SJCRH30 (cell line): Measurements from ENCODE around the gene TLE6. TPM values are rescaled to one million over a fixed set of nuclear protein-coding genes. Genes with fewer than 3 reads are reported as not detected.
A peak's percentile ranks its signal among the peaks of the same experiment; 100 is the strongest.

Experiments
- DNase-seq, 2 experiments: peaks; one replicate each; pipeline ENCODE4 v3.0.0-alpha.2; 2015 to 2020
- H3K27ac ChIP-seq: fragments of 250-450 bp; sonication (Bioruptor Pico); 2 replicates; pipeline ENCODE4 v1.5.1; 2020; ENCODE audit warnings: mild to moderate bottlenecking, moderate library complexity
- H3K27me3 ChIP-seq: fragments of 250-450 bp; sonication (Bioruptor Pico); 2 replicates; pipeline ENCODE4 v1.5.1; 2020; ENCODE audit warnings: mild to moderate bottlenecking, moderate library complexity
- H3K36me3 ChIP-seq: fragments of 250-450 bp; sonication (Bioruptor Pico); 2 replicates; pipeline ENCODE4 v1.5.1; 2020; ENCODE audit warnings: mild to moderate bottlenecking, moderate library complexity
- H3K4me1 ChIP-seq: fragments of 250-450 bp; sonication (Bioruptor Pico); 2 replicates; pipeline ENCODE4 v1.5.1; 2020; ENCODE audit warnings: mild to moderate bottlenecking, moderate library complexity
- H3K4me3 ChIP-seq: fragments of 250-450 bp; sonication (Bioruptor Pico); 2 replicates; pipeline ENCODE4 v1.5.1; 2020; ENCODE audit warnings: mild to moderate bottlenecking, moderate library complexity
- H3K9me3 ChIP-seq: fragments of 250-450 bp; sonication (Bioruptor Pico); replicated peaks from 2 replicates; pipeline ENCODE4 v1.5.1; 2020; ENCODE audit warnings: mild to moderate bottlenecking, moderate library complexity
- total RNA-seq: library from RNA; depleted of rRNA; stranded (reverse); fragments of >200 nt; shearing (Covaris generic); gene quantifications from 2 replicates; pipeline ENCODE4 v1.2.3, GENCODE V29; 2014

The TLE6 gene
- total RNA-seq, 1 experiment from 2014 or later, result 2.6 TPM

GRCh38 chr19:3024870-3025548 lies 47.6 kb downstream of the TLE6 start:
- no peak for DNase-seq
- Histone ChIP-seq H3K4me3 (no peak overlapping the region), H3K27ac (no peak overlapping the region), H3K4me1 (no peaks in the 10 kb centered on the region), H3K9me3 (no peaks in the 10 kb centered on the region), H3K27me3 (peaks cover 9% of the 10 kb centered on the region), H3K36me3 (no peaks in the 10 kb centered on the region)

GRCh38 chr19:3025549-3025886 lies 48.2 kb downstream of the TLE6 start:
- DNase-seq, result no peak
- peaks cover 14% of the 10 kb centered on the region for H3K27me3 ChIP-seq
- H3K4me3 ChIP-seq, result no peak overlapping the region
- H3K4me1 ChIP-seq, result no peaks in the 10 kb centered on the region
- H3K36me3 ChIP-seq, result no peaks in the 10 kb centered on the region
- H3K27ac ChIP-seq, result no peak overlapping the region
- no peaks in the 10 kb centered on the region for H3K9me3 ChIP-seq

- H3K9me3 ChIP-seq, result no peaks in the 10 kb centered on the region
- H3K4me1 ChIP-seq, result no peaks in the 10 kb centered on the region
- no peak for DNase-seq
- no peak overlapping the region for H3K27ac ChIP-seq
- no peak overlapping the region for H3K4me3 ChIP-seq
- no peaks in the 10 kb centered on the region for H3K36me3 ChIP-seq
- H3K27me3 ChIP-seq, result peaks cover 14% of the 10 kb centered on the region
These were observed 49.4 kb downstream of the TLE6 start for GRCh38 chr19:3026768-3027167.

- peaks cover 14% of the 10 kb centered on the region for H3K27me3 ChIP-seq
- no peak overlapping the region for H3K27ac ChIP-seq
- H3K9me3 ChIP-seq, result no peaks in the 10 kb centered on the region
- no peak for DNase-seq
- no peaks in the 10 kb centered on the region for H3K4me1 ChIP-seq
- no peaks in the 10 kb centered on the region for H3K36me3 ChIP-seq
- H3K4me3 ChIP-seq, result no peak overlapping the region
These were observed 49.9 kb downstream of the TLE6 start for GRCh38 chr19:3027292-3027691.

GRCh38 chr19:3027981-3028304 lies 50.6 kb downstream of the TLE6 start:
- no peaks in the 10 kb centered on the region for H3K9me3 ChIP-seq
- H3K27ac ChIP-seq, result no peak overlapping the region
- no peak overlapping the region for H3K4me3 ChIP-seq
- DNase-seq, result no peak
- no peaks in the 10 kb centered on the region for H3K36me3 ChIP-seq
- peaks cover 14% of the 10 kb centered on the region for H3K27me3 ChIP-seq
- no peaks in the 10 kb centered on the region for H3K4me1 ChIP-seq

GRCh38 chr19:3028305-3029064 lies 51.1 kb downstream of the TLE6 start:
- Histone ChIP-seq H3K36me3 (no peaks in the 10 kb centered on the region), H3K4me1 (no peaks in the 10 kb centered on the region), H3K27ac (no peak overlapping the region), H3K27me3 (peaks cover 14% of the 10 kb centered on the region), H3K4me3 (peak overlapping the region; percentile 47), H3K9me3 (no peaks in the 10 kb centered on the region)
- no peak for DNase-seq

GRCh38 chr19:3029065-3029923 lies 51.9 kb downstream of the TLE6 start, which contains the start of gene TLE2:
Gene TLE2 (minus strand): TSS chr19:3029280. CDS start chr19:3028904, 376 bp downstream.
- H3K27me3 ChIP-seq, result peaks cover 14% of the 10 kb centered on the region
- H3K4me1 ChIP-seq, result peaks cover under 1% of the 10 kb centered on the region; the same call in 1 of the 2 replicates
- H3K4me3 ChIP-seq, result peak within 1 kb of the TSS; percentile 47
- no peak for DNase-seq
- no peaks in the 10 kb centered on the region for H3K9me3 ChIP-seq
- H3K27ac ChIP-seq, result no peak within 1 kb of the TSS
- H3K36me3 ChIP-seq, result no peaks in the 10 kb centered on the region

GRCh38 chr19:3031607-3031867 lies 54.2 kb downstream of the TLE6 start:
- peaks cover 5% of the 10 kb centered on the region; the same call in 1 of the 2 replicates for H3K4me1 ChIP-seq

GRCh38 chr19:3033595-3034405 lies 56.4 kb downstream of the TLE6 start:
- Histone ChIP-seq H3K4me1 (peaks cover 5% of the 10 kb centered on the region; the same call in 1 of the 2 replicates), H3K4me3 (no peak overlapping the region), H3K27me3 (peaks cover 11% of the 10 kb centered on the region), H3K27ac (no peak overlapping the region), H3K36me3 (no peaks in the 10 kb centered on the region), H3K9me3 (no peaks in the 10 kb centered on the region)
- DNase-seq, result no peak

More at GRCh38 chr19:3031607-3031867, 54.2 kb downstream of the TLE6 start:
- DNase-seq, result no peak
- Histone ChIP-seq H3K4me3 (no peak overlapping the region), H3K9me3 (no peaks in the 10 kb centered on the region), H3K27ac (no peak overlapping the region), H3K27me3 (peaks cover 14% of the 10 kb centered on the region), H3K36me3 (no peaks in the 10 kb centered on the region)

GRCh38 chr19:3034406-3034655 lies 57.0 kb downstream of the TLE6 start:
- H3K9me3 ChIP-seq, result no peaks in the 10 kb centered on the region
- H3K27ac ChIP-seq, result peak overlapping the region; percentile 67; the same call in 1 of the 2 replicates
- no peak for DNase-seq
- peak overlapping the region; percentile 53 for H3K4me3 ChIP-seq
- no peaks in the 10 kb centered on the region for H3K36me3 ChIP-seq
- peaks cover 12% of the 10 kb centered on the region for H3K27me3 ChIP-seq
- H3K4me1 ChIP-seq, result peaks cover 5% of the 10 kb centered on the region; the same call in 1 of the 2 replicates

GRCh38 chr19:3034656-3035541 lies 57.5 kb downstream of the TLE6 start:
- Histone ChIP-seq H3K9me3 (no peaks in the 10 kb centered on the region), H3K36me3 (no peaks in the 10 kb centered on the region), H3K4me3 (peak overlapping the region; percentile 53), H3K27me3 (peaks cover 14% of the 10 kb centered on the region), H3K27ac (peak overlapping the region; percentile 67), H3K4me1 (peaks cover 5% of the 10 kb centered on the region; the same call in 1 of the 2 replicates)
- peak; percentile 72 to 77 for DNase-seq

- H3K27ac ChIP-seq, result peak overlapping the region; percentile 68
- H3K9me3 ChIP-seq, result no peaks in the 10 kb centered on the region
- peak; percentile 99 to 100 for DNase-seq
- H3K4me1 ChIP-seq, result peaks cover 5% of the 10 kb centered on the region; the same call in 1 of the 2 replicates
- peaks cover 8% of the 10 kb centered on the region; the same call in 1 of the 2 replicates for H3K27me3 ChIP-seq
- no peaks in the 10 kb centered on the region for H3K36me3 ChIP-seq
- H3K4me3 ChIP-seq, result peak overlapping the region; percentile 57
These were observed 58.3 kb downstream of the TLE6 start for GRCh38 chr19:3035542-3036118.

GRCh38 chr19:3036119-3036976 lies 59.0 kb downstream of the TLE6 start:
- Histone ChIP-seq H3K27ac (peak overlapping the region; percentile 68), H3K4me1 (peaks cover 5% of the 10 kb centered on the region; the same call in 1 of the 2 replicates), H3K27me3 (peaks cover 12% of the 10 kb centered on the region), H3K4me3 (peak overlapping the region; percentile 57), H3K9me3 (no peaks in the 10 kb centered on the region), H3K36me3 (no peaks in the 10 kb centered on the region)
- DNase-seq, result peak; percentile 94 to 96
